GM18498 (cell line): ENCODE results near the gene TMEM198.

Experiments
- ATAC-seq: cut with Tn5 transposase; IDR thresholded peaks from one replicate; pipeline ENCODE4 v1.9.1; 2021; ENCODE audit warnings: mild to moderate bottlenecking, moderate library complexity; ENCODE audit not compliant: unreplicated experiment

TMEM198 gene

GRCh38 chr2:219560893-219561178 lies 17.0 kb downstream of the TMEM198 start:
- ATAC-seq, result no peak

DNA sequence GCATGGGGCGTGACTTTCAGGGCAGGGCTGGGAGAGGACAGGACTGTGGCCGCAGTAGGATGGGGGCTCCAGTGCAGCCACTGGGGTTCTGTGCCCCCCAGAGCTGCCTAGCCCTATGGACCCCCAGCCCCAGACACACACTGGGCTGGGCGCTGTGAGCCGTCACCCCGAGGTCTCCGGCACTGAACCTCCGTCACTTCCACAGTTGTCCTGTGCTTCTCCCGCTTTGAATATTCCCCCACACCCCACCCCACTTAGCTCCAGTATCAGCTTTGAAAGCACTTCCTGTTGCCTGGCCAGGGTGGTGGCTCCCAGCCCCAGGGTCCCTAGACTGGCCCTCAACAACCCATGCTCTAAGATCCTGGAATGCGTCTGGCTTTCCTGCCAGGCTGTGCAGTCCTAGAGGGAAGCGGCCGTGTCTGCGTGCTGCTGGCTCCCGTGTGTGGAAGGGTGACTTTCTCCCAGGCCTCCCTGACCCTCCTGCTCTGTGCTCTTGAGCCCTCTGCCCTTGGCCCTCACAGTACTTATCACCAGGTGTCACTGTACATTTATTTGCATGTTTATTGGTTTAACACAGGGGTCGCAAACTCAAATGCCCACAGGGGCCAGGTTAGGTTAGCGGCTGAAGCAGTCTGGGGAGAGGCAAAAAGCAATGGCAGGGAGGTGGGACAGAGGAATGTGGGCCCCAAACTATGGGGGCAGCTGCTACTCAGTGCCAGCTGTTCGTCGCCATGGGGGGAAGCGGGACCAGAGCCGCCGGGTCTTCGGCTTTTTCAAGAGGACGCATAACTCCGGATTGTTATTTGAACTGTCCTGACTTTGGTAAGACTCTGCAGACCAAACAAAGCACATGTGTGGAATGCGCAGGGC lies 17.6 kb downstream of the TMEM198 start:
- ATAC-seq, result no peak

- ATAC-seq, result no peak
These were observed 18.5 kb downstream of the TMEM198 start for GRCh38 chr2:219562049-219563020.

GRCh38 chr2:219563271-219563928 lies 19.6 kb downstream of the TMEM198 start:
- no peak for ATAC-seq

DNA sequence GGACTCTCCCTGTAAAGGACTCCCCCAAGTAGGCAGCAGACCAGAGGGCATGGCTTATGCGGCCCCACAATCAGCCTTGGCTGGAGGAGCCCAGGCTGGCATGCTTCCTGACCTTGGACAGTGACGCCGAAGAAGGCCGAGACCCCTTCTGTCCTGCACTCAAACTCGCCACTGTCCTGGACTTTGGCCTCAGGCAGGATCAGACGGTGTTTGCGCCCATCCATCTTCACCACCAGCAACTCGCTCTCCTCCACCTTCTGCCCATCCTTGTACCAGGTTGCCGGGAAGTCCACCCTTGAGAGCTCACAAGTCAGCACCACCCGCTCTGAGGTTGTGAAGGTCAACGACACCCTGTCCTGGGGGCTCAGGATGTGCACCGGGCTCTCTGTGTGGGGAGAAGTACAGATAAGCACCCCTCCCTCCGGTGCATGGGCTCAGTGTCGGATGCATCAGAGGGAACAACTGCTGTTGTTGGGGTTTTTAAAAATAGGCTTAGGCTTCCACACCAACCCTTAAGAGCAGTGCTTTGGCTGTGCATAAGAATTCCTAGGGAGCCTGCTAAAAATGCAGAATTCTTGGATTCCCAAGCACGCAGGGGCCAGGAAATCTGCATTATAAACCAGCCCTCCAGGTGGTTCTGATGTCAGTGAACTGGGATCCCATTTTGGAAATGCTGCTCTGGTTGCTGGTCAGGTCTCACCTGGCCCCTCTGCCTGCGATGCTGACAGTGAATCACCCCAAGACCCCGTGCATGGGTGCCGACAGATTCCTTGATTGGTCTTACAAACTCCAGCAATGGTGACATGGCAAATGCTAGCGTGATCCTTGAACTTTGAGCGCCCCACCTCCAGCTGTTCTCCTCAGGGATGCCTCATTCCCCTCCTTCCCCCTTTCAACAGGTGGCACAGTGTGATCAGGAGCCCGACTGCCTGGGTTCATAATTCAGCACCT lies 21.6 kb downstream of the TMEM198 start:
- no peak for ATAC-seq

GRCh38 chr2:219566640-219567039 lies 22.8 kb downstream of the TMEM198 start:
- no peak for ATAC-seq

DNA sequence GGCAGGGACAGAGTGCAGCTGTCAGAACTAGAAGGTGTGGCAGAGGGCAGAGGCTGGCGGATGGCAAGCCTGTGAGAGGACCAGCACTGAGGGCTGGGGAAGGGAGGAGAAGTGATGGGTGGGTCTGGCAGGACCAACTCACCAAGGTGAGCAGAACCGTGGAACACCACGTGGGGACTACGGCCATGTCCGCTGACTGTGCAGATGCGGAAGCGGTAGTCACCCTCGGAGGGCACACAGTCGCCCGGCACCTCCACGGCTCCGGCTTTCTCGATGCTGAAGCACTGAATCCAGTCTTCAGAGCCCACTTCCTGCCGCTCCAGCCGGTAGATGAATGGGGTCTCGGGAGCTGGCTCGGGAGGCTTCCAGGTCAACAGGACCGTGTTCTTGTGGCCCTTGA lies 23.3 kb downstream of the TMEM198 start:
- no peak for ATAC-seq

- no peak for ATAC-seq
These were observed 24.0 kb downstream of the TMEM198 start for GRCh38 chr2:219567791-219568361.

DNA sequence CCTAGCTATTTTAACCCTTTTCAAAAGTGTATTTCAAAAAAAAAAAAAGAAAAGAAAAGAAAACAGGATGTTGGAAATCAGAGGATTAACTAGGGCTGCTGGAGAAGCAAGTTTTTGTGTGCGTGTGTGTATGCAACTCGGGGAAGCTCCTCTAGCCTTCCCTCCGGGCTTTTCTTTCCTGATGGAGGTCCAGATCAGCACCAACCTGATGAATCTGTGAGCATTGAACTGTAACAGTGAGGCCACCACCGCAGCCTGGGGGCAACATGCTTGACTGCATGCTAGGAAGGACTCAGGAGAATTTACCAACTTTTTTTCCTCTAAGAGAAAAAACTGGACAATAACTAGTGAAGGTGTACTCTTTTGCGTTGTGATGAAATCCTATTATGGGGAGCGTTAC lies 25.2 kb downstream of the TMEM198 start:
- ATAC-seq, result no peak

GRCh38 chr2:219569635-219570034 lies 25.8 kb downstream of the TMEM198 start:
- no peak for ATAC-seq

DNA sequence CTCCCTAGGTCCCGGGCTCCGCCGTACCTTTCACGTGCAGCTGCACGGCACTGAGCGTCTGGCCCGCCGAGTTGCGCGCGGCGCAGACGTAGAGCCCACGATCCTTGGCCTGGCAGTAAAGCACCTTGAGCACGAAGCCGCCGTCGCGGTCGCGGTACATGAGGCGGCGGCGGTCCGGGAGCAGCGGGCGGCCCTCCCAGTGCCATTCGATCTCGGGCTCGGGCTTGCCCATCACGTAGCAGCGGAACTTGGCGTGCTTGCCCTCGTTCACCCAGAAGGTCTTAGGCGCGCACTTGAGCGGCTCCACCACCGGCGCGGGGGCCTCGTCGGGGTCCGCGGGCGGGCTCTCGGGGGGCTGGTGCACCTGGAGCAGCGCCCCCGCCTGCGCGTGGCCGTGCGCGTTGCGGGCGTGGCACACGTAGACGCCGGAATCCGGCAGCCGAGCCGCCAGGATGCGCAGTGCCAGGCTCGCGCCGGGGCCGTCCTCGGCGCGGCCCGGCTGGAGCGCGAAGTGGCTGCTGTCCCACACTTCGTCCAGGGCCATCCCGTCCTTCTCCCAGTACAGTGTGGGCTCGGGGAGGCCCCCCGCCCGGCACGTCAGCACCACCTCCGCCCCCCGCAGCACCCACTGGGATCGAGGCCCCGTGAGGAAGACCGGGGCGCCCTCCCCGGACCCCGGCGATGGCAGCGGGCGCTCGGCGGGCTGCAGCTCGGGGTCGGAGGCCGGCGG lies 26.5 kb downstream of the TMEM198 start:
- no peak for ATAC-seq

DNA sequence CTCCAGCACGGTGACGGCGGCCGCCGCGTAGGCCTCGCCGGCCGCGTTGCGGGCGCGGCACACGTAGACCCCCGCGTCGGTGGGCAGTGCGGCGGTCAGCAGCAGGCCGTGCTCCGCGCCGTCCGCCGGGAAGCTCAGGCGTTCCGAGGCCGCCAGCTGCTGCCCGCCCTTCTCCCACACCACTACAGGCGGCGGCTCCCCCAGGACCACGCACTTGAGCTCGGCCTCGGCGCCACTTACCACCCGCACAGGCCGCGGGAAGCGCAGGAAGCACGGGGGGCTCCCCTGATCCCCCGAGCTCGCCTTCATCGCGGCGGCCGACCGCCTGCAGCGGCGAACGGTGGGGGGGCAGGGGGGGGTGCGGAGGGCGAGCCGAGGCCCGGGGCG lies 27.1 kb downstream of the TMEM198 start:
- ATAC-seq, result no peak

GRCh38 chr2:219571311-219572236 lies 27.7 kb downstream of the TMEM198 start, which contains the start of gene OBSL1:
Gene OBSL1 (minus strand): TSS chr2:219571539. CDS start chr2:219571232, 307 bp downstream.
- ATAC-seq, result no peak

DNA sequence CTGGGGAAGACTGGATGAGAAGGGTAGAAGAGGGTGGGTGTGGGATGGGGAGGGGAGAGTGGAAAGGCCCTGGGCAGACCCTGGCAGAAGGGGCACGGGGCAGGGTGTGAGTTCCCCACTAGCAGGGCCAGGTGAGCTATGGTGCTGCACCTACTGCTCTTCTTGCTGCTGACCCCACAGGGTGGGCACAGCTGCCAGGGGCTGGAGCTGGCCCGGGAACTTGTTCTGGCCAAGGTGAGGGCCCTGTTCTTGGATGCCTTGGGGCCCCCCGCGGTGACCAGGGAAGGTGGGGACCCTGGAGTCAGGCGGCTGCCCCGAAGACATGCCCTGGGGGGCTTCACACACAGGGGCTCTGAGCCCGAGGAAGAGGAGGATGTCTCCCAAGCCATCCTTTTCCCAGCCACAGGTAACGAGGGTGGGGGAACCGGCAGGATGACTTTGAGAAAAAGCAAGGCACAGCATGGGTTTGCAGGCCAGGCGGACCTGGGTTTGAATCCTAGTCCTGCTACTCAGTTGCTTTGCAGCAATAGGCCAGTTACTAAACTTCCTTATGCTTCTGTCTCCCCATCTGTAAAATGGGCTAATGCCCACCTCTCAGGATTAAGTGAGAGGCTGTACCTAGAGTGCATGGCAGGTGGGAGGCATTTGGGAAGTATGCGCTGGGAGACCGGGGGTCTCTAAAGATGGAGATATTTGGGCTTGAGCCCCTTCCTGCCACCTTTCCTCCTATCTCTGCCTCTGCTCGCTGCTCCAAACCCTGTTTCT lies 28.6 kb downstream of the TMEM198 start, which contains the start of gene INHA:
TSS of gene INHA (plus strand) at position 74 of the 765 bp plus-strand sequence. CDS start at position 139, 65 bp downstream.
- ATAC-seq, result no peak

GRCh38 chr2:219573166-219573565 lies 29.3 kb downstream of the TMEM198 start:
- no peak for ATAC-seq

- ATAC-seq, result no peak
These were observed 30.9 kb downstream of the TMEM198 start for GRCh38 chr2:219574484-219575311.
